DND-41 (cell line): ENCODE measurements around the gene KCTD21.

Experiments
- ATAC-seq: fragments of 200-7000 bp; cut with Tn5 transposase; 3 replicates; pipeline ENCODE4 v1.9.1; 2021; ENCODE audit warnings: low read depth; ENCODE audit not compliant: insufficient read depth
- DNase-seq: peaks from one replicate; pipeline ENCODE4 v3.0.0-alpha.2; 2020
- H2AFZ ChIP-seq: 2 replicates; pipeline ENCODE4 v1.6.0; 2012; ENCODE audit warnings: low read depth, low read length
- H3K27ac ChIP-seq: 2 replicates; pipeline ENCODE4 v1.5.1; 2012; ENCODE audit warnings: low read length, inconsistent platforms
- H3K27me3 ChIP-seq: fragments of 200-600 bp; sonication (generic); 2 replicates; pipeline ENCODE4 v1.6.0; 2012; ENCODE audit warnings: low read length, mild to moderate bottlenecking, inconsistent platforms; ENCODE audit not compliant: insufficient read depth, poor library complexity
- H3K36me3 ChIP-seq: 2 replicates; pipeline ENCODE4 v1.5.1; 2012; ENCODE audit warnings: low read length, inconsistent platforms; ENCODE audit not compliant: insufficient read depth
- H3K4me1 ChIP-seq: 2 replicates; pipeline ENCODE4 v1.5.1; 2012; ENCODE audit warnings: mild to moderate bottlenecking, low read length; ENCODE audit not compliant: insufficient read depth
- H3K4me2 ChIP-seq: 2 replicates; pipeline ENCODE4 v1.6.0; 2012; ENCODE audit warnings: mild to moderate bottlenecking, moderate library complexity, low read length, inconsistent platforms; ENCODE audit not compliant: insufficient read depth
- H3K4me3 ChIP-seq, 2 experiments: fragments of 200-600 bp in 1 of 2; shearing (Covaris generic) in 1 of 2; 2 replicates each; pipeline ENCODE4 v1.5.1; 2012 to 2016; ENCODE audit warnings: inconsistent platforms in 2 of 2, low read length in 2 of 2, mild to moderate bottlenecking in 2 of 2, low read depth in 1 of 2, moderate library complexity in 1 of 2
- H3K79me2 ChIP-seq: 2 replicates; pipeline ENCODE4 v1.6.0; 2012; ENCODE audit warnings: low read length, inconsistent platforms; ENCODE audit not compliant: insufficient read depth
- H3K9ac ChIP-seq: 2 replicates; pipeline ENCODE4 v1.6.0; 2012; ENCODE audit warnings: low read depth, mild to moderate bottlenecking, inconsistent platforms, low read length, moderate library complexity
- H3K9me3 ChIP-seq: 2 replicates; pipeline ENCODE4 v1.5.1; 2012; ENCODE audit warnings: low read length, moderate library complexity, mild to moderate bottlenecking, inconsistent platforms; ENCODE audit not compliant: insufficient read depth, severe bottlenecking
- H4K20me1 ChIP-seq: 2 replicates; pipeline ENCODE4 v1.6.0; 2012; ENCODE audit warnings: low read length; ENCODE audit not compliant: insufficient read depth
- EZH2 ChIP-seq: IDR thresholded peaks from 3 replicates; pipeline ENCODE4 v1.6.1; 2012; ENCODE audit warnings: borderline replicate concordance, low read depth, mild to moderate bottlenecking, moderate library complexity, low read length, inconsistent platforms; ENCODE audit not compliant: severe bottlenecking
- TF ChIP-seq, protein P1 (sequence below): IDR thresholded peaks from 2 replicates; pipeline ENCODE4 v1.5.1; 2012; ENCODE audit warnings: borderline replicate concordance, low read length, moderate library complexity, mild to moderate bottlenecking; ENCODE audit not compliant: poor library complexity, severe bottlenecking; ENCODE audit errors: extremely low read depth

The KCTD21 gene

DNA sequence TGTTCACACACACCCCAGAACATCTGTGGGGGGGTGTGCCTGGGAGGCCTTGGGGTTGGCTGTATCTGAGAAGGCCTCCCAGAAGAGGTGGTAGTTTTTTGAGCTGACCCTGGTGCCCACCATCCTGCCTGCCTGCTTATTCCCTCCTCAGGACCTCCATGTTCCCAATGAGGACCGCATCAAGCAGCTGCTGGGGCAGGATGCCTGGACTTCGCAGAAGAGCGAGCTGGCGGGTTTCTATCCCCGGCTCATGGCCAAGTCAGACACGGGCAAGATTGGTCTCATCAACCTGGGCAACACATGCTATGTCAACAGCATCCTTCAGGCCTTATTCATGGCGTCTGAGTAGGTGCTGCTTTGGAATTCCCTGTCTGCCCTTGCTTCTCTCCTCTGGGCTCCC is 17.3 kb upstream of the KCTD21 start:
- ATAC-seq (no peak), DNase-seq (no peak)
- Histone ChIP-seq H3K9ac (no peak overlapping the region), H4K20me1 (no peaks in the 10 kb centered on the region), H3K36me3 (peaks cover 29% of the 10 kb centered on the region), H3K9me3 (no peaks in the 10 kb centered on the region), H3K4me1 (peaks cover 37% of the 10 kb centered on the region), H3K79me2 (no peaks in the 10 kb centered on the region), H3K4me2 (no peak overlapping the region), H3K27me3 (no peaks in the 10 kb centered on the region), H2AFZ (no peak overlapping the region), H3K4me3 (no peak overlapping the region), H3K27ac (no peak overlapping the region)
- TF ChIP-seq, protein P1, sequence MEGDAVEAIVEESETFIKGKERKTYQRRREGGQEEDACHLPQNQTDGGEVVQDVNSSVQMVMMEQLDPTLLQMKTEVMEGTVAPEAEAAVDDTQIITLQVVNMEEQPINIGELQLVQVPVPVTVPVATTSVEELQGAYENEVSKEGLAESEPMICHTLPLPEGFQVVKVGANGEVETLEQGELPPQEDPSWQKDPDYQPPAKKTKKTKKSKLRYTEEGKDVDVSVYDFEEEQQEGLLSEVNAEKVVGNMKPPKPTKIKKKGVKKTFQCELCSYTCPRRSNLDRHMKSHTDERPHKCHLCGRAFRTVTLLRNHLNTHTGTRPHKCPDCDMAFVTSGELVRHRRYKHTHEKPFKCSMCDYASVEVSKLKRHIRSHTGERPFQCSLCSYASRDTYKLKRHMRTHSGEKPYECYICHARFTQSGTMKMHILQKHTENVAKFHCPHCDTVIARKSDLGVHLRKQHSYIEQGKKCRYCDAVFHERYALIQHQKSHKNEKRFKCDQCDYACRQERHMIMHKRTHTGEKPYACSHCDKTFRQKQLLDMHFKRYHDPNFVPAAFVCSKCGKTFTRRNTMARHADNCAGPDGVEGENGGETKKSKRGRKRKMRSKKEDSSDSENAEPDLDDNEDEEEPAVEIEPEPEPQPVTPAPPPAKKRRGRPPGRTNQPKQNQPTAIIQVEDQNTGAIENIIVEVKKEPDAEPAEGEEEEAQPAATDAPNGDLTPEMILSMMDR: no peak
- TF ChIP-seq EZH2: no peak

DNA sequence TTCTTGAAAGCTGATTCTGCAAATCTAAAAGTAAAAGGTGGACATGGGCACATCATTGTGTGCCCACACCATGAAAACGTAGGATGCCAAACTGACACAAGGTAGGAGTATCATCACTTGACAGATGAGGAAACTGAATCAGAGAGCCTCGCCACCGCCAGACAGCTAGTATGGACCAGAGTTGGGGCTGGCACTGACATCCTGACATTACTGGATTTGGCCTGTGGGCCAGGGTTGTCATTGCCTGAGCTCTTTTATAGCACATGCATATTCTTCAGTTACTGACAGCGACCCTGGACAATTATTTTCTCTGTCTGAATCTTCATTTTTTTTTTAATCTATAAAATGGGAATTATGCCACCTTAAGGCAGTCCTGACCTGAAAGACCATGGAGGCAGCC is 16.8 kb upstream of the KCTD21 start:
- Histone ChIP-seq H4K20me1 (no peaks in the 10 kb centered on the region), H3K4me3 (no peak overlapping the region), H3K36me3 (peaks cover 29% of the 10 kb centered on the region), H3K27ac (no peak overlapping the region), H3K4me2 (no peak overlapping the region), H3K9me3 (no peaks in the 10 kb centered on the region), H3K9ac (no peak overlapping the region), H2AFZ (no peak overlapping the region), H3K4me1 (peaks cover 42% of the 10 kb centered on the region), H3K27me3 (no peaks in the 10 kb centered on the region), H3K79me2 (no peaks in the 10 kb centered on the region)
- DNase-seq (no peak), ATAC-seq (no peak)
- TF ChIP-seq EZH2: no peak
- TF ChIP-seq, protein P1: no peak

DNA sequence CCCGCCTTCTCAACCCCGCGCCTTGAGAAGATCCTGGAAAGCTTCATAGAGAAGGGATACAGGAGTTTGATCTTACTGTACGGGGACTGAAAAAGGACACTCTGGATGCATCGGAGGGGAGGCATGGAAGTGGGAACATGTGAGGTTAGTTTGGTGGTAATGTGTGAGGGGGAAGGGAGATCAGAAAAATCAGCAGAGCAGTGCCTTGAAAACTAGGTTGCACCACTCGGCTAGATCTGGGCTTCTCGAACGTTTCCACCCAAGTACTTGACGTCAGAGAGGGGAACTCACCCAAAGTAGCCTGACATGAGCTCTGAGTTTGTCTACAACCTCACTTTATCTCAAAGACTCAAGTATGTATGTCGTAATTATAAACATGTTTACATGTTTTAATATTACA is 14.8 kb upstream of the KCTD21 start:
- H3K4me2 ChIP-seq: peak overlapping the region; percentile 75
- H2AFZ ChIP-seq: peak overlapping the region; percentile 69
- H3K4me3 ChIP-seq: peak overlapping the region in 1 of 2 experiments; percentile 51; a peak in 2 of 4 replicates

More for the DNA sequence above, 14.8 kb upstream of the KCTD21 start:
- Histone ChIP-seq H3K79me2 (no peaks in the 10 kb centered on the region), H3K9me3 (no peaks in the 10 kb centered on the region), H3K27ac (peak overlapping the region; percentile 94), H3K9ac (peak overlapping the region; percentile 53), H3K27me3 (no peaks in the 10 kb centered on the region), H3K36me3 (peaks cover 40% of the 10 kb centered on the region), H4K20me1 (no peaks in the 10 kb centered on the region), H3K4me1 (peaks cover 44% of the 10 kb centered on the region)
- ATAC-seq: peak; percentile 50
- DNase-seq: peak; percentile 54
- TF ChIP-seq, protein P1: no peak
- no peak for TF ChIP-seq EZH2
